K562 (cell line): ENCODE measurements around the gene GCC1. TPM values are rescaled to one million over a fixed set of nuclear protein-coding genes. Genes with fewer than 3 reads are reported as not detected.

Experiments
- ARID2 ChIP-seq: fragments of 450-650 bp; IDR thresholded peaks from 2 replicates; pipeline ENCODE4 v1.6.1; 2017; ENCODE audit warnings: antibody characterized with exemption, mild to moderate bottlenecking
- BRD9 ChIP-seq: fragments of 450-650 bp; IDR thresholded peaks from 2 replicates; pipeline ENCODE4 v1.6.1; 2018; ENCODE audit warnings: low read depth; ENCODE audit not compliant: partially characterized antibody
- C11orf30 ChIP-seq: fragments of 450-650 bp; IDR thresholded peaks from 2 replicates; pipeline ENCODE4 v1.6.1; 2016; ENCODE audit warnings: low read depth, mild to moderate bottlenecking
- CHD1 ChIP-seq: fragments of 200-600 bp; sonication (generic); IDR thresholded peaks from one replicate; pipeline ENCODE4 v1.6.1; 2012; ENCODE audit warnings: mild to moderate bottlenecking, moderate library complexity, low read length, inconsistent platforms
- E2F8 ChIP-seq: fragments of 450-650 bp; IDR thresholded peaks from 2 replicates; pipeline ENCODE4 v1.7.1; 2018; ENCODE audit warnings: mild to moderate bottlenecking, low read depth; ENCODE audit not compliant: partially characterized antibody
- HBP1 ChIP-seq: fragments of 450-650 bp; formaldehyde crosslinking; IDR thresholded peaks from 2 replicates; pipeline ENCODE4 v1.4.0; 2022; ENCODE audit warnings: missing genetic modification characterization
- MECOM ChIP-seq: fragments of 250-450 bp; sonication (Bioruptor Pico); IDR thresholded peaks from 2 replicates; pipeline ENCODE4 v1.8.0; 2022; ENCODE audit warnings: inconsistent platforms
- MNT ChIP-seq, 2 experiments: fragments of 450-650 bp; conservative IDR thresholded peaks; 2 replicates each; pipeline ENCODE4 v1.6.1; 2017; ENCODE audit warnings: mild to moderate bottlenecking in 2 of 2, moderate library complexity in 2 of 2
- MTA1 ChIP-seq: fragments of 450-650 bp; IDR thresholded peaks from 2 replicates; pipeline ENCODE4 v1.6.1; 2017; ENCODE audit warnings: borderline replicate concordance
- NFXL1 ChIP-seq: fragments of 450-650 bp; formaldehyde crosslinking; IDR thresholded peaks from 2 replicates; pipeline ENCODE4 v1.4.0; 2021; ENCODE audit warnings: mild to moderate bottlenecking
- PHB ChIP-seq: fragments of 250-450 bp; sonication (Bioruptor Pico); IDR thresholded peaks from 2 replicates; pipeline ENCODE4 v1.5.0; 2021
- POLR2B ChIP-seq: fragments of 450-650 bp; IDR thresholded peaks from 2 replicates; pipeline ENCODE4 v1.6.1; 2018; ENCODE audit warnings: low read depth; ENCODE audit not compliant: partially characterized antibody
- SIN3A ChIP-seq, 2 experiments: fragments of 150-350 bp in 1 of 2; IDR thresholded peaks; 2 replicates each; pipeline ENCODE4 v1.6.1; 2011 to 2016; ENCODE audit warnings: borderline replicate concordance in 2 of 2, low read depth in 2 of 2, low read length in 2 of 2, mild to moderate bottlenecking in 2 of 2, moderate library complexity in 2 of 2; ENCODE audit not compliant: control insufficient read depth in 1 of 2
- TFAP4 ChIP-seq: sonication (generic); formaldehyde crosslinking; IDR thresholded peaks from 2 replicates; pipeline ENCODE4 v1.8.0; 2022; ENCODE audit warnings: missing genetic modification reagents, mild to moderate bottlenecking, moderate library complexity, borderline replicate concordance
- UBTF ChIP-seq, 2 experiments: IDR thresholded peaks; 2 replicates each; pipeline ENCODE4 v1.6.1; 2012; ENCODE audit warnings: improper control_type of control experiment in 2 of 2, low read depth in 2 of 2, low read length in 2 of 2, borderline replicate concordance in 1 of 2
- ZFP30 ChIP-seq: fragments of 250-450 bp; sonication (Bioruptor Pico); IDR thresholded peaks from 2 replicates; pipeline ENCODE4 v1.8.0; 2022; ENCODE audit warnings: moderate library complexity, mild to moderate bottlenecking, inconsistent platforms, borderline replicate concordance
- ZNF830 ChIP-seq: fragments of 250-450 bp; sonication (Bioruptor Pico); IDR thresholded peaks from 2 replicates; pipeline ENCODE4 v1.5.0; 2021; ENCODE audit warnings: mild to moderate bottlenecking
- polyA plus RNA-seq, 8 experiments: library from polyadenylated mRNA; depleted of rRNA in 4 of 8; stranded (reverse) in 5 of 8; unstranded in 3 of 8; fragments of >200 nt; fragmentation: Nextera tagmentation in 2 of 8; fragmentation: Illumina TruSeq in 1 of 8; extraction: Ambion mirVana in 2 of 8; extraction: Trizol in 1 of 8; gene quantifications; 2 replicates each; pipeline versions ENCODE4 v1.2.1 to v1.2.3, GENCODE V29; 2011 to 2014; ENCODE audit warnings: inconsistent platforms in 1 of 8, missing spikeins in 1 of 8
- total RNA-seq, 7 experiments: library from RNA; depleted of rRNA in 6 of 7; stranded (reverse); fragments of >200 nt in 6 of 7; fragmentation: Illumina TruSeq in 2 of 7; extraction: Trizol in 2 of 7; gene quantifications; 2 replicates each; pipeline versions ENCODE4 v1.2.1 to v1.2.3, GENCODE V29; 2011 to 2021; ENCODE audit warnings: low replicate concordance in 1 of 7

The GCC1 gene
- total and polyA plus RNA-seq, 9 of the 15 experiments (the other 6 are each of a cell fraction or from before 2014, with no cell fraction given), result 1.9 to 19.8 (median 10.9) TPM

- TF ChIP-seq MTA1, result peak; percentile 97
- TF ChIP-seq SIN3A (IDR thresholded peaks at IDR 0.05; ENCODE audit: borderline replicate concordance in 2 of 2, control insufficient read depth in 1 of 2, low read depth in 2 of 2, low read length in 2 of 2), result peak in 1 of 2 experiments; percentile 67; a peak in 2 of 4 replicates
- no peak for TF ChIP-seq ARID2
- TF ChIP-seq POLR2B, result peak; percentile 91
- peak; percentile 68; the same call in 1 of the 2 replicates for TF ChIP-seq NFXL1
- TF ChIP-seq BRD9, result no peak
- peak; percentile 82 for TF ChIP-seq TFAP4 (CRISPR knock-in tag)
- peak; percentile 92 for TF ChIP-seq E2F8
- TF ChIP-seq MECOM (CRISPR knock-in tag), result peak; percentile 76
- TF ChIP-seq PHB (CRISPR knock-in tag), result 0 out of 2 replicates have a peak, but pooled peaks have one; percentile 38
- peak; percentile 51 for TF ChIP-seq CHD1
- peak; percentile 96 for TF ChIP-seq C11orf30
- TF ChIP-seq HBP1 (CRISPR knock-in tag), result 0 out of 2 replicates have a peak, but pooled peaks have one; percentile 37
- peak in 1 of 2 experiments; percentile 76; a peak in 1 of 4 replicates for TF ChIP-seq UBTF (IDR thresholded peaks at IDR 0.05; ENCODE audit: borderline replicate concordance in 1 of 2, low read depth in 2 of 2, low read length in 2 of 2)
- peak in 1 of 2 experiments; percentile 89; a peak in 2 of 4 replicates for TF ChIP-seq MNT (conservative IDR thresholded peaks at IDR 0.05)
- no peak for TF ChIP-seq ZFP30 (CRISPR knock-in tag)
- no peak for TF ChIP-seq ZNF830 (CRISPR knock-in tag)
These were observed at the start of gene GCC1 (continued) for GRCh38 chr7:127585044-127585953.
